Upper lobe of left lung (tissue), 4 donors: ENCODE results near the gene GRIA1.

Experiments used
- EP300 ChIP-seq, 4 donors: sonication (generic); formaldehyde crosslinking; IDR thresholded peaks; one replicate each; pipeline ENCODE4 v1.5.1; 2017; ENCODE audit warnings: antibody characterized with exemption in 4 of 4, control low read depth in 2 of 4
- POLR2A ChIP-seq, 4 donors: fragments of 450-650 bp; IDR thresholded peaks; one replicate each; pipeline ENCODE4 v1.5.1; 2016 to 2017; ENCODE audit warnings: antibody characterized with exemption in 4 of 4, mild to moderate bottlenecking in 2 of 4
- TF ChIP-seq, protein P1 (sequence below), 6 experiments: fragments of 450-650 bp in 4 of 6; fragments of 200-600 bp in 2 of 6; sonication (generic) in 2 of 6; IDR thresholded peaks; one replicate each; pipeline ENCODE4 v1.5.1; 2016 to 2019; ENCODE audit warnings: antibody characterized with exemption in 6 of 6

DNA sequence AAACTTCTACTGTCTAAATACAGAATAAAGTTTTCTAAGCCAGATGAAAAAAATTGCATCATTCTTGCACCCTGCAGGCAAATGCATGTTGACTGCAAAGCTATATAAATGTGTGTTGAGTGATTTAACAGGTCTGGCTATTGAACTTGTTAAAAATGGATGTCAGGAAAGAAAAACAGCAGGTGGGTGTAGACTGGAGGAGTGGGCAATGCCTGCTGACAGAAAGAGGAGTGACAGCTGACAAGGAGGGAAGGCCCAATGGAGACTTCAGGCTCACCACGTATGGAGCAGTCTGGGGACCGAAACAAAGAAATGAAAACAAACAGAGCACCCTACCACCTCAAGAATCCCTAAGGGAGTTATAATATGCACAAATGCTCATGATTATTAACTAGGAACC is 127.8 kb downstream of the GRIA1 start:
- TF ChIP-seq, protein P1, sequence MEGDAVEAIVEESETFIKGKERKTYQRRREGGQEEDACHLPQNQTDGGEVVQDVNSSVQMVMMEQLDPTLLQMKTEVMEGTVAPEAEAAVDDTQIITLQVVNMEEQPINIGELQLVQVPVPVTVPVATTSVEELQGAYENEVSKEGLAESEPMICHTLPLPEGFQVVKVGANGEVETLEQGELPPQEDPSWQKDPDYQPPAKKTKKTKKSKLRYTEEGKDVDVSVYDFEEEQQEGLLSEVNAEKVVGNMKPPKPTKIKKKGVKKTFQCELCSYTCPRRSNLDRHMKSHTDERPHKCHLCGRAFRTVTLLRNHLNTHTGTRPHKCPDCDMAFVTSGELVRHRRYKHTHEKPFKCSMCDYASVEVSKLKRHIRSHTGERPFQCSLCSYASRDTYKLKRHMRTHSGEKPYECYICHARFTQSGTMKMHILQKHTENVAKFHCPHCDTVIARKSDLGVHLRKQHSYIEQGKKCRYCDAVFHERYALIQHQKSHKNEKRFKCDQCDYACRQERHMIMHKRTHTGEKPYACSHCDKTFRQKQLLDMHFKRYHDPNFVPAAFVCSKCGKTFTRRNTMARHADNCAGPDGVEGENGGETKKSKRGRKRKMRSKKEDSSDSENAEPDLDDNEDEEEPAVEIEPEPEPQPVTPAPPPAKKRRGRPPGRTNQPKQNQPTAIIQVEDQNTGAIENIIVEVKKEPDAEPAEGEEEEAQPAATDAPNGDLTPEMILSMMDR (IDR thresholded peaks at IDR 0.05): no peak
- no peak for TF ChIP-seq POLR2A (IDR thresholded peaks at IDR 0.05)
- no peak for TF ChIP-seq EP300 (IDR thresholded peaks at IDR 0.05)
